Calu3 (cell line): ENCODE data around the gene SOCS1. TPM values are rescaled to one million over a fixed set of nuclear protein-coding genes. Genes with fewer than 3 reads are reported as not detected.

Experiments
- BruUV-seq: library from RNA; stranded (reverse); fragments of 400-500 nt; replicated peaks from 2 replicates; lab custom pipeline; 2021; lab: Mats Ljungman, UMichigan
- CTCF ChIA-PET: fragments of 300-600 bp; sonication (Branson Sonifier 250); formaldehyde crosslinking; loops from one replicate; lab custom pipeline; 2022; ENCODE audit warnings: antibody characterized with exemption; lab: Charles Lee
- DNase-seq: peaks from one replicate; pipeline ENCODE4 v3.0.0; 2022
- H3K27ac Mint-ChIP-seq: one replicate; pipeline ENCODE4 v1.8.0; 2022; ENCODE audit warnings: mixed read lengths; ENCODE audit not compliant: unreplicated experiment
- H3K27me3 Mint-ChIP-seq: one replicate; pipeline ENCODE4 v1.8.0; 2022; ENCODE audit warnings: mixed read lengths; ENCODE audit not compliant: unreplicated experiment
- H3K36me3 Mint-ChIP-seq: one replicate; pipeline ENCODE4 v1.8.0; 2022; ENCODE audit warnings: mild to moderate bottlenecking, moderate library complexity, mixed read lengths; ENCODE audit not compliant: insufficient read depth, unreplicated experiment
- H3K4me1 Mint-ChIP-seq: one replicate; pipeline ENCODE4 v1.8.0; 2022; ENCODE audit warnings: mild to moderate bottlenecking, low read depth, mixed read lengths; ENCODE audit not compliant: unreplicated experiment
- H3K4me3 Mint-ChIP-seq: one replicate; pipeline ENCODE4 v1.8.0; 2022; ENCODE audit warnings: mild to moderate bottlenecking, low read depth, moderate library complexity, mixed read lengths; ENCODE audit not compliant: unreplicated experiment
- H3K9me3 Mint-ChIP-seq: one replicate; pipeline ENCODE4 v1.8.0; 2022; ENCODE audit warnings: low read depth, mixed read lengths; ENCODE audit not compliant: unreplicated experiment
- CTCF ChIP-seq: fragments of 200-600 bp; IDR thresholded peaks from one replicate; pipeline ENCODE4 v1.8.0; 2022; ENCODE audit warnings: antibody characterized with exemption; ENCODE audit not compliant: unreplicated experiment
- intact Hi-C: fragments of 100-400 bp; cut with micrococcal nuclease; formaldehyde crosslinking; loops from one replicate; pipeline ENCODE4 v1.10.0; 2022; ENCODE audit not compliant: unreplicated experiment
- total RNA-seq: library from RNA; stranded (reverse); gene quantifications from 2 replicates; pipeline ENCODE4 v1.2.3, GENCODE V29; 2022

SOCS1 gene
- total RNA-seq, 1 experiment from 2014 or later = 4.8 TPM

DNA sequence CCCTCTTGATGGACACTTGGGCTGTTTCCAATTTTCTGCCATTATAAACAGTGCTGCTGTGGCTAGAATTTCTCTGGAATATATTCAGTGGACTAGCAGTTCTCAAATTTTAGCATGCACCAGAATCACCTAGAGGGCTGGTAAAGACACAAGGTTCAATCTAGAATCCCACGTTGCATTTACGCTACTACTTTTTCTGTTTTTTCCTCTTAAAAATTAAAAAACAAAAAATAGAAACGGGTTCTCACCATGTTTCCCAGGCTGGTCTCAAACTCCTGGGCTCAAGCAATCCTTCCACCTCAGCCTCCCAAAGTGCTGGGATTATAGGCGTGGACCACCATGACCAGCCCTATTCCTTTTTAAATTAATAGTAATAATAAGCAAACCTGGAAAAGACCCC lies 39.7 kb upstream of the SOCS1 start:
- CTCF ChIA-PET = no interaction called here

GRCh38 chr16:11292076-11292748 lies 36.2 kb upstream of the SOCS1 start:
- intact Hi-C loops = no loop called here
- CTCF ChIA-PET = no interaction called here
- Mint-ChIP-seq H3K36me3 (no peaks in the 10 kb centered on the region), H3K27me3 (peaks cover 61% of the 10 kb centered on the region), H3K4me3 (no peak overlapping the region), H3K9me3 (no peaks in the 10 kb centered on the region), H3K4me1 (peaks cover 6% of the 10 kb centered on the region), H3K27ac (no peak overlapping the region)
- no peak for DNase-seq
- no TSS peak for BruUV-seq
- TF ChIP-seq CTCF = no peak

More for the DNA sequence above, 39.7 kb upstream of the SOCS1 start:
- no peak for TF ChIP-seq CTCF
- Mint-ChIP-seq H3K4me1 (peaks cover 13% of the 10 kb centered on the region), H3K27ac (no peak overlapping the region), H3K9me3 (no peaks in the 10 kb centered on the region), H3K4me3 (no peak overlapping the region), H3K36me3 (no peaks in the 10 kb centered on the region), H3K27me3 (peaks cover 26% of the 10 kb centered on the region)
- intact Hi-C loops = loop anchor here (5.0 kb wide), 1 partner anchor 38 kb away; the partner anchor contains the start of gene SOCS1
- DNase-seq = no peak
- no TSS peak for BruUV-seq

DNA sequence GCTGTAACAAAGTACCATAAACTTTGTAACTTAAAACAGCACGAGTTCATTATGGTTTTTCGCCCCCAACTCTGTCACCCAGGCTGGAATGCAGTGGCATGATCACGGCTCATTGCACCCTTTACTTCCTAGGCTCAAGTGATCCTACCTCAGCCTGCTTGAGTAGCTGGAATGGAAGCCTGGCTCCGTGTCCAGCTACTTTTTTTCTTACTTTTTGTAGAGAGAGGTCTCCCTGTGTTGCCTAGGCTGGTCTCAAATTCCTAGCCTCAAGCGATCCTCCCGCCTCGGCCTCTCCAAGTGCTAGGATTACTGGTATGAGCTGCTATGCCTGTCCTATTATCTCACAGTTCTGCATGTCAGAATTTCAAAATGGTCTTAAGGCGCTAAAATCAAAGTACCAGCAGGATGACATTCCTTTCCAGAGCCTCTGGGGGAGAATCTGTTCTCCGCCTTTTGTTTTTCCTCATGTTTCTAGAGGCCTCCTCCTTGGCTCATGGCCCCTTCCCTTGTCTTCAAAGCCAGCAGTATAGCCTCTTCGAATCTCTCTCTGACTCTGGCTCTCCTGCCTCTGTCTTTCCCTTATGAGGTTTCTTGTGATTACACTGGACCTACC lies 35.2 kb upstream of the SOCS1 start:
- CTCF ChIA-PET = no interaction called here
- no TSS peak for BruUV-seq

More for the DNA sequence above, 35.2 kb upstream of the SOCS1 start:
- TF ChIP-seq CTCF = no peak
- no peaks in the 10 kb centered on the region for H3K4me1 Mint-ChIP-seq
- no peak for DNase-seq
- H3K27ac Mint-ChIP-seq = no peak overlapping the region
- no peaks in the 10 kb centered on the region for H3K9me3 Mint-ChIP-seq
- no peaks in the 10 kb centered on the region for H3K36me3 Mint-ChIP-seq
- peaks cover 66% of the 10 kb centered on the region for H3K27me3 Mint-ChIP-seq
- intact Hi-C loops = no loop called here
- no peak overlapping the region for H3K4me3 Mint-ChIP-seq
